Peyer's patch (tissue), 4 donors: ENCODE results near the gene PRPF38A. TPM values are rescaled to one million over a fixed set of nuclear protein-coding genes. Genes with fewer than 3 reads are reported as not detected.

Source experiments
- DNase-seq, 3 donors: peaks; one replicate each; pipeline ENCODE4 v3.0.0-alpha.2; 2017 to 2019
- H3K27ac ChIP-seq, 4 donors: fragments of 200-600 bp; sonication (generic); one replicate each; pipeline ENCODE4 v1.5.1; 2016 to 2019
- H3K27me3 ChIP-seq, 2 donors: fragments of 200-600 bp; sonication (generic); one replicate each; pipeline ENCODE4 v1.5.1; 2019
- H3K36me3 ChIP-seq, 3 donors: fragments of 200-600 bp; sonication (generic); one replicate each; pipeline ENCODE4 v1.5.1; 2016 to 2019
- H3K4me1 ChIP-seq, 4 donors: fragments of 200-600 bp; sonication (generic); one replicate each; pipeline ENCODE4 v1.5.1; 2016 to 2019
- H3K4me3 ChIP-seq, 4 donors: fragments of 200-600 bp; sonication (generic); 1 replicate in 3 of 4; 2 replicates in 1 of 4; pipeline ENCODE4 v1.5.1; 2016 to 2019; ENCODE audit warnings: mild to moderate bottlenecking in 1 of 4
- H3K9me3 ChIP-seq, 4 donors: fragments of 200-600 bp; sonication (generic); one replicate each; pipeline ENCODE4 v1.5.1; 2016 to 2019; ENCODE audit warnings: mild to moderate bottlenecking in 1 of 4
- CTCF ChIP-seq, 6 experiments: fragments of 450-650 bp in 4 of 6; fragments of 200-600 bp in 2 of 6; sonication (generic) in 1 of 6; IDR thresholded peaks; one replicate each; pipeline ENCODE4 v1.5.1; 2017 to 2019; ENCODE audit warnings: antibody characterized with exemption in 6 of 6, mild to moderate bottlenecking in 3 of 6, moderate library complexity in 1 of 6
- POLR2A ChIP-seq, 2 donors: fragments of 450-650 bp; IDR thresholded peaks; one replicate each; pipeline ENCODE4 v1.5.1; 2017; ENCODE audit warnings: antibody characterized with exemption in 2 of 2, mild to moderate bottlenecking in 2 of 2, moderate library complexity in 2 of 2
- total RNA-seq, 4 donors: library from RNA; depleted of rRNA; stranded (reverse); fragments of >200 nt; gene quantifications; one replicate each; pipeline ENCODE4 v1.1.0, GENCODE V29; 2016

Gene PRPF38A
- total RNA-seq, 4 donors from 2014 or later: 14.2 to 20.6 (median 18.7) TPM

DNA sequence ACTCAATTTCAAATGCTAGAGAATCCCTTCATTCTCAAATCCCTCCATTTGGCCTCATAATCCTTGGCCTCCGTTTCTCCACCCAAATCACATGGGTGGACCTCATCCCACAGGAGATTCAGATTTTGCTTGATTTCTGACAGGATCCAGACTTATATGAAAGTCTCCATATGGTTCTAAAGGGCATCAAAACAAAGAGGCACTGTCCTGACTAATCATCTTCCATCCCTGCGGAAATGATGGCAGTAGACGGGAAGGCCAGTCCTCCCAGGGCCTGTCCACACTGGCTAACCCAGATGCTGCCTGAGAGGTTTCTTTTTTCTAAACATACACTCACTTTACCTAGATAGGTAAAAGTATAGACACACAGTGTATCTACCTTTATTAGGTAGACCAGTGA lies 19.0 kb upstream of the PRPF38A start:
- DNase-seq: no peak
- Histone ChIP-seq H3K4me1 (no peaks in the 10 kb centered on the region), H3K4me3 (no peak overlapping the region), H3K36me3 (no peaks in the 10 kb centered on the region), H3K9me3 (no peaks in the 10 kb centered on the region), H3K27me3 (no peaks in the 10 kb centered on the region), H3K27ac (no peak overlapping the region)
- TF ChIP-seq CTCF (IDR thresholded peaks at IDR 0.05) (no peak), POLR2A (IDR thresholded peaks at IDR 0.05) (no peak)

- no peak for DNase-seq
- H3K4me3 ChIP-seq: no peak overlapping the region
- TF ChIP-seq CTCF (IDR thresholded peaks at IDR 0.05) (no peak), POLR2A (IDR thresholded peaks at IDR 0.05) (no peak)
- H3K36me3 ChIP-seq: no peaks in the 10 kb centered on the region
- H3K4me1 ChIP-seq: no peaks in the 10 kb centered on the region
- H3K9me3 ChIP-seq: no peaks in the 10 kb centered on the region
- no peak overlapping the region for H3K27ac ChIP-seq
- no peaks in the 10 kb centered on the region for H3K27me3 ChIP-seq
Measured at GRCh38 chr1:52386458-52386857, 17.9 kb upstream of the PRPF38A start.

DNA sequence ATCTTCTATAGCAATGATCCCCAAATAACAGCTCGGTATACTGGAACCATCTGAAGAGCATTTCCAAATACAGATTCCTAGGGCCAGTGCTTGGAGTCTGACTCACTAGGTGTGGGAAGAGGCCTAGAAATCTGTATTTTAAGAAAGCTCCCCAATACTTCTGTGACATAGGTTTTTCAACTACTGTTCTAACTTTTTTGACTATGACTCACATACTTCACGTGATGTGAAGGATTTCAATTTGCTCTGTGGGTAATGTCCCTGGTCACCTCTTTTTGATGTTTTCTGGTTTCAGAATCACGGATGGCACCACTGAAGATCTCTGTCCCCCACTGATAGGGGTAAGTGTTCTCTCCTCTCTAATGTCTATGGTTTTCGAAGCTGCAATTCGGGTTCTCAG lies 11.2 kb upstream of the PRPF38A start:
- Histone ChIP-seq H3K27ac (no peak overlapping the region), H3K27me3 (no peaks in the 10 kb centered on the region), H3K4me1 (no peaks in the 10 kb centered on the region), H3K9me3 (no peaks in the 10 kb centered on the region), H3K36me3 (no peaks in the 10 kb centered on the region), H3K4me3 (no peak overlapping the region)
- TF ChIP-seq POLR2A (IDR thresholded peaks at IDR 0.05): no peak
- TF ChIP-seq CTCF (IDR thresholded peaks at IDR 0.05): no peak
- no peak for DNase-seq

DNA sequence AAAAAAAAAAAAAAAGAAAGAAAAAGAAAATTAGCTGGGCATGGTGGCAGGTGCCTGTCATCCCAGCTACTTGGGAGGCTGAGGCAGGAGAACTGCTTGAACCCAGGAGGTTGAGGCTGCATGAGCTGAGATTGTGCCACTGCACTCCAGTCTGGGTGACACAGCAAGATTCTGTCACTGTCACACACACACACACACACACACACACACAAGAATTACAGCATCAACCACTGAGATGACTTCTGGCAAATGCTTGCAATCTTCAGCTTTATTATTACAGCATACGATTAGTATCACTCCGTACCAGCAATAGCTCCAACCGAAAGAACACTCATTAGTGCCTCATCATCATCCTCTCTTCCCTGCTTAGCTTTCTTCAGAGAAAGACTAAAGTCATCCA lies 4.8 kb upstream of the PRPF38A start:
- Histone ChIP-seq H3K4me1 (peaks cover 0 to 11% (median 0%) of the 10 kb centered on the region in 4 donors), H3K4me3 (no peak overlapping the region), H3K36me3 (no peaks in the 10 kb centered on the region), H3K27me3 (no peaks in the 10 kb centered on the region), H3K9me3 (no peaks in the 10 kb centered on the region), H3K27ac (no peak overlapping the region)
- TF ChIP-seq CTCF (IDR thresholded peaks at IDR 0.05) (no peak), POLR2A (IDR thresholded peaks at IDR 0.05) (no peak)
- DNase-seq: no peak

DNA sequence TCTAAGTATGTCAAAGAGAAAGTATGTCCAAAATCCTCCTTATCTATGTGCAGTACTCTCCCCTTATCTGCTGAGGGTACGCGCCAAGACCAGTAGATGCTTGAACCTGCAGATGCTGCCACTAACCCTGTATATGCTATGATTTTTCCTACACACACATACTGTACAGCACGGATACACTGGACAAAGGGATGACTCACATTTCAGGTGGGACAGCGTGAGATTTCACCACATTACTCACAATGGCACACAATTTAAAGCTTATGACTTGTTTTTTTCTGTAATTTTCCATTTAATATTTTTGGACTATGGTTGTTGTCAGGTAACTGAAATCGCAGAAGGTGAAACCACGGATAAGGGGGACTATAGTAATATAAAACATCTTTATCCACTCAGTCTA lies 4.3 kb upstream of the PRPF38A start:
- no peak overlapping the region for H3K4me3 ChIP-seq
- no peaks in the 10 kb centered on the region for H3K9me3 ChIP-seq
- H3K27me3 ChIP-seq: no peaks in the 10 kb centered on the region
- H3K4me1 ChIP-seq: peaks cover 0 to 11% (median under 1%) of the 10 kb centered on the region in 4 donors
- no peak for DNase-seq
- no peaks in the 10 kb centered on the region for H3K36me3 ChIP-seq
- no peak for TF ChIP-seq POLR2A (IDR thresholded peaks at IDR 0.05)
- TF ChIP-seq CTCF (IDR thresholded peaks at IDR 0.05): no peak
- no peak overlapping the region for H3K27ac ChIP-seq

DNA sequence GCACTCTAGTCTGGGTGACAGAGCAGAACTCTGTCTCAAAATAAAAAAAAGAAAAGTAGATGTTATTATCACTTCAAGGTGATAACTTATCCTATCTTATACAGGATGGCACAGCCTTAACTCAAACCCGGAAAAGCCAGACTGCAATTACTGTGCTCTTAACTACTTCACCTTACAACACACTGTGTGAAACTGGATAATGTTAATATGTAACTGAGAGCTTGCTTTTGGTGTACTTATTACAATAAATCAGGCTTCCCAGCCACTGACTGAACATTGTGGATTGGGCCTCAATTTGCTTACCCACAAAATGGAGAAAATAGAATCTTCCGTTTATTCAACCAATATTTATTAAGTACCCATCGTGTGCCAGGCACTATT lies 1.6 kb upstream of the PRPF38A start:
- H3K27ac ChIP-seq: peak overlapping the region in 1 of 4 donors; percentile 94
- peaks cover 0 to 13% (median 0%) of the 10 kb centered on the region in 3 donors for H3K36me3 ChIP-seq
- no peaks in the 10 kb centered on the region for H3K9me3 ChIP-seq
- no peaks in the 10 kb centered on the region for H3K27me3 ChIP-seq
- TF ChIP-seq CTCF (IDR thresholded peaks at IDR 0.05) (no peak), POLR2A (IDR thresholded peaks at IDR 0.05) (no peak)
- H3K4me1 ChIP-seq: peaks cover 0 to 28% (median 8%) of the 10 kb centered on the region in 4 donors
- peak overlapping the region in 1 of 4 donors; percentile 77 for H3K4me3 ChIP-seq
- DNase-seq: no peak
